ENCODE results near the gene ASAP3. TPM values are rescaled to one million over a fixed set of nuclear protein-coding genes. Genes with fewer than 3 reads are reported as not detected.
A peak's percentile ranks its signal among the peaks of the same experiment; 100 is the strongest.

The ASAP3 gene
- total and polyA plus RNA-seq, 2 of the 13 experiments (the other 11 are each of a cell fraction or from before 2014, with no cell fraction given), result 32.6 to 37.0 TPM

- TF ChIP-seq, protein P1, sequence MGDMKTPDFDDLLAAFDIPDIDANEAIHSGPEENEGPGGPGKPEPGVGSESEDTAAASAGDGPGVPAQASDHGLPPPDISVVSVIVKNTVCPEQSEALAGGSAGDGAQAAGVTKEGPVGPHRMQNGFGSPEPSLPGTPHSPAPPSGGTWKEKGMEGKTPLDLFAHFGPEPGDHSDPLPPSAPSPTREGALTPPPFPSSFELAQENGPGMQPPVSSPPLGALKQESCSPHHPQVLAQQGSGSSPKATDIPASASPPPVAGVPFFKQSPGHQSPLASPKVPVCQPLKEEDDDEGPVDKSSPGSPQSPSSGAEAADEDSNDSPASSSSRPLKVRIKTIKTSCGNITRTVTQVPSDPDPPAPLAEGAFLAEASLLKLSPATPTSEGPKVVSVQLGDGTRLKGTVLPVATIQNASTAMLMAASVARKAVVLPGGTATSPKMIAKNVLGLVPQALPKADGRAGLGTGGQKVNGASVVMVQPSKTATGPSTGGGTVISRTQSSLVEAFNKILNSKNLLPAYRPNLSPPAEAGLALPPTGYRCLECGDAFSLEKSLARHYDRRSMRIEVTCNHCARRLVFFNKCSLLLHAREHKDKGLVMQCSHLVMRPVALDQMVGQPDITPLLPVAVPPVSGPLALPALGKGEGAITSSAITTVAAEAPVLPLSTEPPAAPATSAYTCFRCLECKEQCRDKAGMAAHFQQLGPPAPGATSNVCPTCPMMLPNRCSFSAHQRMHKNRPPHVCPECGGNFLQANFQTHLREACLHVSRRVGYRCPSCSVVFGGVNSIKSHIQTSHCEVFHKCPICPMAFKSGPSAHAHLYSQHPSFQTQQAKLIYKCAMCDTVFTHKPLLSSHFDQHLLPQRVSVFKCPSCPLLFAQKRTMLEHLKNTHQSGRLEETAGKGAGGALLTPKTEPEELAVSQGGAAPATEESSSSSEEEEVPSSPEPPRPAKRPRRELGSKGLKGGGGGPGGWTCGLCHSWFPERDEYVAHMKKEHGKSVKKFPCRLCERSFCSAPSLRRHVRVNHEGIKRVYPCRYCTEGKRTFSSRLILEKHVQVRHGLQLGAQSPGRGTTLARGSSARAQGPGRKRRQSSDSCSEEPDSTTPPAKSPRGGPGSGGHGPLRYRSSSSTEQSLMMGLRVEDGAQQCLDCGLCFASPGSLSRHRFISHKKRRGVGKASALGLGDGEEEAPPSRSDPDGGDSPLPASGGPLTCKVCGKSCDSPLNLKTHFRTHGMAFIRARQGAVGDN (CRISPR knock-in tag; IDR thresholded peaks at IDR 0.05), result 0 out of 2 replicates have a peak, but pooled peaks have one; percentile 2
- no peak for TF ChIP-seq CREM (IDR thresholded peaks at IDR 0.05)
- no peak for TF ChIP-seq CREM (CRISPR knock-in tag; IDR thresholded peaks at IDR 0.05)
- TF ChIP-seq ZBTB40 (IDR thresholded peaks at IDR 0.05), result no peak
- TF ChIP-seq ZBTB40 (CRISPR knock-in tag; IDR thresholded peaks at IDR 0.05), result no peak
- 0 out of 2 replicates have a peak, but pooled peaks have one; percentile 9 for TF ChIP-seq FOXA3 (CRISPR knock-in tag; IDR thresholded peaks at IDR 0.05)
Observed at GRCh38 chr1:23384312-23385058, 99.5 kb downstream of the ASAP3 start (continued).

Measured in HepG2 (cell line).